GM21367 (cell line): ENCODE results near the gene RAB37.

ENCODE experiments used
- ATAC-seq: cut with Tn5 transposase; IDR thresholded peaks from one replicate; pipeline ENCODE4 v1.9.1; 2021; ENCODE audit not compliant: unreplicated experiment

The RAB37 gene

DNA sequence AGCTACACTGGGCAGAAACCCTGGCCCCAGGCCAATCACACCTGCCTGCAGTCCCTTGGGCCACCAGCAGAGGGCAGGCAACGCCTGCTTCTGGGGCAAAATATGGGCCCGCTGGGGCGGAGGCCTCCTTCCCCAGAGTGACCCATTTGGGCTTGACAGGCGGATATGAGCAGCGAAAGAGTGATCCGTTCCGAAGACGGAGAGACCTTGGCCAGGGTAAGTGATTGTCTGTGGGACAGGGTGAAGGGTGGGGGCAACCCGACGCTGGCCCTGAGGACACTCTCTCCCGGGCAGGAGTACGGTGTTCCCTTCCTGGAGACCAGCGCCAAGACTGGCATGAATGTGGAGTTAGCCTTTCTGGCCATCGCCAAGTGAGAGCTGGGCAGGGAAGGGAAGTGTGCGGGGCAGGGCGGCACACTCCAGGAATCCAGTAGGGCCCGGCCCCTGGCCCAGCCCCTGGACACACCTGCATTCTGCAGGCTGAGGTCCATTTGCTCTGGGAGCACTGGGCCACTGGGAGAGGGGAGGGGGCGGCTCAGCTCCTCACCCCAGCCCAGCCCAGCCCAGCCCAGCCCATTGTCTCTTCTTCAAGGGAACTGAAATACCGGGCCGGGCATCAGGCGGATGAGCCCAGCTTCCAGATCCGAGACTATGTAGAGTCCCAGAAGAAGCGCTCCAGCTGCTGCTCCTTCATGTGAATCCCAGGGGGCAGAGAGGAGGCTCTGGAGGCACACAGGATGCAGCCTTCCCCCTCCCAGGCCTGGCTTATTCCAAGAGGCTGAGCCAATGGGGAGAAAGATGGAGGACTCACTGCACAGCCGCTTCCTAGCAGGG lies 7.9 kb downstream of the RAB37 start:
- no peak for ATAC-seq

DNA sequence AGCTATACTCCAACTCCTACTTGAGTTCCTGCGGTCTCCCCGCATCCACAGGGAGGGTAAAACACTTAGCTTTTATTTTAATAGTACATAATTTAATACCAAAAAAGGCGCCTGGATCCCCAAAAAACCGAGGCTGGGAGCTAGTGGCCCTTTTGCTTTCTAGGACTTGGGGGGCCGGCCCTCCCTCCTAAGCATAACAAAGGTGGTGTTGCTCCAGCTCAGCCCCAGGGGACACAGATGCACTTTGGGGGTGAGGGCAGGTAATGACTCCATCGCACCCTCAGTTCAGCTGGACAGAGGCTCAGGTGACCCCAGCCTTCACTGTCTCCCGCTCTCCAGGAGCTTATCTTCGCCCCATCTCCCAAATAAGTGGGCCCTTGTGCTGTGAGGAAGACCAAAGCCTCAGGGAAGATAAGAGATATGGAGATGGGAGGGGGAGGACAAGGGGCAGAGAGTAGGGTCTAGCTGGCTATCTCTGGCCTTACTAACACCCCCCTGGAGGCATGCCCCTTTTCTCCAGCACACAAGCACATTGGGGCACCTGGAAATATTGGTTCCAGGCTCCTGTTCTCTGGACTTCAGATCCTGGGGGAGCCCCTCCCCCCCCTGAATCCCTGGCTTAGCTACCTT lies 8.6 kb downstream of the RAB37 start:
- ATAC-seq = no peak

DNA sequence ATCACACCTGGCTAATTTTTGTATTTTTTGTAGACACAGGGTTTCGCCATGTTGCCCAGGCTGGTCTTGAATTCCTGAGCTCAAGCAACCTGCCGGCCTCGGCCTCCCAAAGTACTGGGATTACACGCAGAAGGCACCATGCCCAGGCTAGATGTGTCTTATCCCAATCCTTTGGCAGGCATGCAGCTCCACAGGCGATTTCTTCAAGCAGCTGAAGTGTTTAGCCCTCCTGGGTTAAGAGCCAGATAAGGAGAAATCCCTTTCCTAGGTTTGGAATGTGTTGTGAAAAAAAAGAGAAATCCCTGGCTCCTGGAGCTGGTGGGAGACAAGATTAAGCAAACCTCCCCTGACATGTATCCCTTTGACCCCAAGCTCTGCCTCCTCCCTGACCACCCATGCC lies 9.3 kb downstream of the RAB37 start:
- ATAC-seq = no peak

DNA sequence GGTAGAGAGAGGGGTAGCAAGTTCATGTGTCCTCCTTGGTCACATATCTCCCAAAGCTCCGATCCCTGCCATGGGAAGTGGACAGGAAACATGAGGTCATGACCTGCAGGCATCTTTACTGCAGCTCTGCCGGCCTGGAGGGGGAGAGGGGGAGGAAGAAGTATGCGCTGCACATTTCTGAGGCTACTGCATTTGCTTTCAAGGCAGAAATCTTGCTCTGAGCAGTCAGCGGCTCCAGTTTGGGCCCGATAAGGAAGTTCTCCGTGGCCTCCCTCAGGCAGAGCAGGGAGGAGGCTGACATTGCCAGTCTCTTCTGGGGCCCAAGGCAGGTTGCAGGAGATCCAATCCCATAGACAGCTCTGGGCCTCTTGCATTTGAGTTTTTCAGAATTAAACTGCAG lies 9.9 kb downstream of the RAB37 start:
- no peak for ATAC-seq

DNA sequence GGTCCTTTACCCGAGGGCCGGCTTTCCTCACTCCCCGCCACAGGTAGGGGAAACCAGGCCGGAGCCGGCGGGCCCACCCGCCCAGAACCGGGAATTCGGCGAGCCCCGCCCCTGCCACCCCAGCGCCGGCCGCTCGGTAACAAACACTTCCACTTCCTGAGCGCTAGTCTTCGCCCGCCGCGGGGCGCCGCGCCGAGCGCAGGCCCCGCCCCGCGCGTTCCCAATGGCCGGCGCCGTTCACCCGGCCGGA lies 11.1 kb downstream of the RAB37 start:
- no peak for ATAC-seq

DNA sequence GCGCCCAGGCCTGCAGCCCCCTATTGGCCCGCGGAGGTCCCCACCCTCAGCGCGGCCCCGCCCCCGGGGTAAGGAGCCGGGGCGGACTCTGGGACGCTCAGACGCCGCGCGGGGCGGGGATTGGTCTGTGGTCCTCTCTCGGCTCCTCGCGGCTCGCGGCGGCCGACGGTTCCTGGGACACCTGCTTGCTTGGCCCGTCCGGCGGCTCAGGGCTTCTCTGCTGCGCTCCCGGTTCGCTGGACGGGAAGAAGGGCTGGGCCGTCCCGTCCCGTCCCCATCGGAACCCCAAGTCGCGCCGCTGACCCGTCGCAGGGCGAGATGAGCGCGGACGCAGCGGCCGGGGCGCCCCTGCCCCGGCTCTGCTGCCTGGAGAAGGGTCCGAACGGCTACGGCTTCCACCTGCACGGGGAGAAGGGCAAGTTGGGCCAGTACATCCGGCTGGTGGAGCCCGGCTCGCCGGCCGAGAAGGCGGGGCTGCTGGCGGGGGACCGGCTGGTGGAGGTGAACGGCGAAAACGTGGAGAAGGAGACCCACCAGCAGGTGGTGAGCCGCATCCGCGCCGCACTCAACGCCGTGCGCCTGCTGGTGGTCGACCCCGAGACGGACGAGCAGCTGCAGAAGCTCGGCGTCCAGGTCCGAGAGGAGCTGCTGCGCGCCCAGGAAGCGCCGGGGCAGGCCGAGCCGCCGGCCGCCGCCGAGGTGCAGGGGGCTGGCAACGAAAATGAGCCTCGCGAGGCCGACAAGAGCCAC lies 11.6 kb downstream of the RAB37 start, which contains the start of gene NHERF1:
Gene NHERF1, plus strand, starts transcription at position 100 of the 750 bp plus-strand sequence. Its CDS starts 219 bp downstream, at position 319.
- peak; percentile 81 for ATAC-seq

DNA sequence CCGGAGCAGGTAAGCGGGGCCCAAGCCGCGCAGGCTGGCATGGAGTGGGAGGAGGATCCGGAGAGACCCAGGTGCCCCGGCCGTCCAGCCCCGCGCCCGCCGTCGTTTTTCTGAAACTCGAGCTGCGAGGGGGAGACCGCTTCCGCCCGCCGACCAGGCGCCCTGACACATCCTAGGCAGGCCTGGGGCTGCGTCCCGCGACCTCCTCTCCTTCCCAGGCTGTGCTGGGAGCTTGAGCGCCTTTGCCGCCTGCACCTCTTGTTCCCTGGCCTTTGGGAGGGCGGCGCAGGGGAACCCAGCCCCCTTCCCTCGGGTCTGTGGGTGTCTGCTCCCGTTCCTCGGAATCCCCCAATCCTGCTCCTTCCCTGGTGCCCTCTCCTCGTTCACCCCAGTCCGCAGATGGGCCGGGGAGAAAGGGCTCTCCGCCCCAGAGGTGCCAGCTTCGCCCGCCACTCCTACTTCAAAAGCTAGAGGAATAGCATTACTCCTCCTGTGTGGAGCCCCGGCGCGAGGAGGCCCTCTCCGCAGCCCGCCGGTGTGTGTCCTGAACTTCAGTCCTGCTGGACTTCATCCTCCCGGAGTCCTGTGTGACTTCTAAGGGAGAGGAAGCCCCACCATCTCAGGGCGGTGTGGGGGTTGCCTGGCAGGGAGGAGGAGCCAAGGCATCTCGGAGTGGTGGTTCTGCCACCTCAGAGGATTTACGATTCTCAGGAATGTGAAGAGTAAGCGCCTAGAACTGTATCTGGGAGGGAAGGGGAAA lies 12.4 kb downstream of the RAB37 start:
- ATAC-seq = no peak

DNA sequence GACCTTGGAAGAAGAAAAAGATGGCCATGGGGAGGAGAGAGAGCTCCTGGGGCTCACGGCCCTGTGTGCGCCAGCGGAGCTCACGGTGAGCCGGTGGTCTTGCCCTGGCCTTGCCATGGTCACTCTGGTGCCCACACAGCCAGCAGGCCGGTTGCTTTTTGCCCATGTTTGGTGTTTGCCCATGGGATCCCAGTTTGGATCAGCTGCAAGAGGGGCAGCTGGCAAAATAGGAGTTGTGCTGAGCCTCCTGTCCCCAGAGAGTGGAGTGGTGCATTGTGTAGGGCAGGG lies 12.9 kb downstream of the RAB37 start:
- no peak for ATAC-seq

DNA sequence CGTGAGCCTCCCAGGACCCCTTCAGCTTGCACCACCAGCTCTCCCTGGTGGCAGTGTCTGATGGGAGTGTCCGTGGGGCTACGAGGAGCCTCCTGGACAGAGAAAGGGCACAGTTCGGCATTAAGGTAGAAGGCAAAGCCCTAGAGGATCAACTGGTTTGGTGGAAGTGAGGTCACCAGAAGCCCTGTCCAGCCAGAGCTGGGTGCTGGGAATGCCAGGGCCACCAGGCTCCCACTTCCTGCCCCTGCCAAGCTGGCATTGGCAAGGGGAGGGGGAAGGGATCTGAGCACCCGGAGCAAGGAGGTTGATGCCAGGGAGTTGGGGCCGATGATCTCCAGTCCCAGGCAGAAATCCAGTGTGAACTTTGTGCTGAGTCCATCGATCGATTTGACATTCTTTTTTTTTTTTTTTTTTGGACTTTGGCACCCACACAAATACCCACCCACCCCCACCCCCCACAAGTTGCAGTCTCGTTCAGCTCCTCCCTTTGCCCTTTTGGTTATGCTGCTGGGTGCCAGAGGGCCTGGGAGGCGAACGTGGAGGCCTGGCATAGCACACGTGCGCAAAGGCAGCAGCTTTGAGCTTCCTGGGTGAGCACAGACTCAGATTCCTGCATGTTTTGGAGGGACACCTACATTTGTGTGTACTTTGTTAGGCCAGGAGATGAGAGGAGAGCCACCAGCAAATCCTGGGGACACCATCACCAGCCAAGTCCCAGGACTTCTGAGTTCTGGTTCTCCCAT lies 13.4 kb downstream of the RAB37 start:
- ATAC-seq = no peak

DNA sequence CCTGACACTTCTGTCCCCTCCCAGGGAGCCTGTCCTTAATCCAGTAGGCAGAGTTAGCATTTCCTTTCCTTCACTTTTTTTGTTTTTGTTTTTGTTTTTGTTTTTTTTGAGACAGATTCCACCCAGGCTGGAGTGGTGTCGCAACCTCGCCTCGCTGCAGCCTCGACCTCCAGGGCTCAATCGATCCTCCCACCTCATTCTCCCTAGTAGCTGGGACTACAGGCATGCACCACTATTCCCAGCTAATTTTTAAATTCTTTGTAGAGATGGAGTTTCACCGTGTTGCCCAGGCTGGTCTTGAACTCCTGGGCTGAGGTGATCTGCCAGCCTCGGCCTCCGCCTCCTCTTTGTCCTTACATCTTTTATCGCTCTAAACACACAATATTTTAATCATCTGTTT lies 15.4 kb downstream of the RAB37 start:
- no peak for ATAC-seq

DNA sequence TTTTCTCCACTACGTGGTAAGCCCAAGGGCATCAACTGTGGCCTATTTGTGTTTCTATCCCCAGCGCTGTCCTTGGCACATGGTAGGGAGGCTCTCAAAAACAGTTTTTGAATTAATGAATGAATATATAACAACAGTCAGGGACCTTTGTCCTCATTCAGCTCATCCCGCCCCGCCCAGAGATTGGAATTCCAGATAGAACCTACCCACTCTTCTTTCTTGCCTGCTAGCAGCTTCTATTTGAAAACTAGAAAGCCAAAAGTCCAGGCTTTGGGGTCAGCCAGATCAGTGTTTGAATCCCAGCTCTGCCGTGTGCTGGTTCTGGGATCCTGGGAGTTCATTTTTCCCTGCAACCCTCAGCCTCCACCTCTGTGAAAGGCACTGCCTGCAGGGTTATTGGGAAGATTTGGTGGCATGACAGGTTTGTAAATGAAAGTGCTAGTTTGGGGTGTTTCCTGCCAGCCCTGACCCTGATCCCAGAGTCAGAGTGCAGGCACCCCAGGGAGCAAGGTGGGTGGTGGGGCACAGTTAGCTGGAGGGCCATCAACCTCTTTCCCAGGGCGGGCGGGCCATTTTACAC lies 15.9 kb downstream of the RAB37 start:
- no peak for ATAC-seq

DNA sequence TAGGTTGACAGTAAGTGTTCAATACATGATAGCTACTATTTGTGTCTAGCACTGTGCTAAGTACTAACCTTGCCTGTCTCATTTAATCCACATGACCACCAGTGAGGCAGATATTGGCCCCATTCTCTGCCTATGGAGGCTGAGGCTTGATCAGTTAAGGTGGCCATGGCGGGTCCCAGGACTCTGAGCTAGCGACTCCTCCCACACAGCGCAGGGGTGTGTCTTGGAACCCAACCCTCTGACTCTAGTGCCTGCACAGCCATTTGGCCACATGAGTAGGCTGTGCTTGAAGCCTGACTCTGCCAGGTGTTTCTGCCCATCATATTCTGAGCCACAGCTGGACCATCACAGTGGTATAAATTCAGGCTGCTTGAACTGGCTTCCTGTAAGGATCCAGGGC lies 17.8 kb downstream of the RAB37 start:
- no peak for ATAC-seq

DNA sequence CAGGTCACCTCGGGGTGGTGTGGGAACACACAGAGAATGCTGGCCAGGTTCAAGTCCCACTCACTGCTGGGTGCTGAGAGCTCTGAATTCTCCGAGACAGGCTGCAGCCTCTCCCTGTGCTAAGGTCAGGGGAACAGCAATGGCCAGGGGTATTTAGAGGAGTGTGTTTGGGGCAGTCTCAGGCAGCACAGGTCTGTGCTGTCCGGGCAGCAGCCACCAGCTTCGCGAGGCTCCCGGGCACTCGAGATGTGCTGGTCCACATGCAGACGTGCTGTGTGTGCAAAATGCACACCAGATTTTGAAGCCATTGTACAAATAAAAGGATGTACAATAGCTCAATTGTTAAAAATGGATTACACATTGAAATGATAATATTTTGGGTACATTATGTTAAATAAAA lies 18.5 kb downstream of the RAB37 start:
- no peak for ATAC-seq

DNA sequence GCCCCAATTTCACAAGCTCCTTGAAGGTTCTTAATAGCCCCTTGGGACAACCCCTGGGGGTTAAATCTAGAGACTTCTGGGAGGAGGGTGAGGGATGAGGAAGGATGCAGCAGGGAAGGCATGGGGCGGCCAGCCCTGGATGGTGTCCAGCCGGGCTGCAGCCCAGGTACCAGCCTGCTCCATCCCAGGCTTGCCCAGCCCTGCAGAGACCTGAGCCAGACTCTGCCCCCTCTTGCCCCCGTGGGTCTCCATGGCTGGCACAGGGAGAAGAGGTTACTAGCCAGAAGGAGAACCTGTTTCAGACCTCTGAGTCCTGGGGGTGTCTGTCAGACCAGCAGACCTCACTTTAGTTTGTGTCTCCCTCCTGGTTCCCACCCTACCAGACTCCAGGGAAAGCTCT lies 19.8 kb downstream of the RAB37 start:
- ATAC-seq = no peak

DNA sequence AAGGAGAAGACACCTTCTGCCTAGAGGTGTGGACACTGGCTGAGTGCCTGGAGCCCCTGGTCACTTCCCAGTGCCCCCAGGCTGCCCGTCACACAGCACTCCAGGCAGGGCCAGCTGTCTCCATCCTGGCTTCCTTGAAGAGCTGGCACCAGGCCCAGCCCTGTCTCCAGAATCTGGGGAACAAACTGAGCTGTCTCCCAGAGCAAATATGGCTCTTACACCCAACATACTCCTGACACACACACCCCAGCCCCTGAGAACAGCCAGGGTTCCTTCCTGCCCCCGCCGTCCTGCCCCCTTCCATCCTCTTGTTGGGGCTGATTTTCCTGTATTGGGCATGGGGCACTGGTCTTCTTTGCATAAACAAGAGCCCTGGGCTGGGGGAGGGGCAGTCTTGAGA lies 20.4 kb downstream of the RAB37 start:
- no peak for ATAC-seq

DNA sequence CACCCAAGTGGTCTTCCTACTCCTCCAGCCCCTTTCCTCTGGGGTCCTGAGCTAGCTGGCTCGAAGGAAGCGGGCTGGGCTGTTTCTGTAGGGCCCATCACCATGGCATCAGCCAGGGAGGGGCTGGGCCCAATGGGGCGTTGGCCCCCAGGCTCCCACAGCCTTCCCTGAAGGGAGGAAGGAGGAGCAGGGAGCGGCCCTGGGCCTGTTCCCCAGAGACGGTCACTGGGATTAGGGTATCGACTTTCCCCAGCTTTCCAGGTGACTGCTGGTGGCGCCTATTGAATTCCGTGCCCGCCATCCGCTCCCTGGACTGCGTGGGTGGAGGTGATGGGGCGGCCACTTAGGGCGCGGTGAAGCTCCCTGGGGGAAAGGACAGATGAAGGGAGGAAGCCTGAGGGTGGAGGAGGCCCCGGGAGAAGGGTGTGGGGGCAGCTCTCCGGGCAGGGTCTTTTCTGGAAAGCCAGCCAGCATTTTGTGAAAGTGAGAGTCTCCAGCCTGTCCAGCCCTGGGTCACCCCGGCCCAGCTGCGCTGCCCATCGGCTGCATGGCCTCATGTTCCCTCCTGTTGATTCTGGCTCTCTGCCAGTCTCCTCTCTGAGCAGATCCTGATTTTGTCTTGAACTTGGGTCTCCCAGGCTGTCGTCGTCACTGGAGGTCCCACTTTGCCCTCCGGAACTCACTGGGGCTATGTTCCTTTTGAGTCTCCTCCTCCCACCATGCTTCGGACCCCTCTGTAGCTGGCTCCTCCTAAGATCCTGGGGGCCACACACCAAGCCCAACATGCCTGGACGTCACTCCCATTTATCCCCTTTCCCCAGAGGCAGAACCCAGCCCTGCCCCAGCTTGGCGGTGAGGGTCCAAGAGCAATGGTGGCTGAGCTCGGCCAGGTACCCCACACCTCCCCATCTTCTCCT lies 21.1 kb downstream of the RAB37 start:
- ATAC-seq = no peak

DNA sequence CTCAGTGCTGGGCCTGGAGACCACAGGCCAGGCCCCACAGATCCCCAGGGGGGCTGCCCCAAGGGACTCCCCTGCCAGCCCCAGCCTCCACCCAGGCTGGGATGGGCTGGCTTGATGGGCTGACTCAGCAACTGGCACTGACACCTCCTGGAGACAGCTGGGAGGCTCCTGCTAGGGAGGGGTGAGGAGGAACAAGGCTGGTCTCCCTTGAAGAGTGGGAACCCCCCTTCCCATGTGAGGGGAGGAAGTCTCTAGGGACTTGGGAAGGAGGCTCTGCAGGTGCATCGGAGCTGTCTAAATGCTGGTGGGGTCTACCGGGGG lies 21.8 kb downstream of the RAB37 start:
- no peak for ATAC-seq

DNA sequence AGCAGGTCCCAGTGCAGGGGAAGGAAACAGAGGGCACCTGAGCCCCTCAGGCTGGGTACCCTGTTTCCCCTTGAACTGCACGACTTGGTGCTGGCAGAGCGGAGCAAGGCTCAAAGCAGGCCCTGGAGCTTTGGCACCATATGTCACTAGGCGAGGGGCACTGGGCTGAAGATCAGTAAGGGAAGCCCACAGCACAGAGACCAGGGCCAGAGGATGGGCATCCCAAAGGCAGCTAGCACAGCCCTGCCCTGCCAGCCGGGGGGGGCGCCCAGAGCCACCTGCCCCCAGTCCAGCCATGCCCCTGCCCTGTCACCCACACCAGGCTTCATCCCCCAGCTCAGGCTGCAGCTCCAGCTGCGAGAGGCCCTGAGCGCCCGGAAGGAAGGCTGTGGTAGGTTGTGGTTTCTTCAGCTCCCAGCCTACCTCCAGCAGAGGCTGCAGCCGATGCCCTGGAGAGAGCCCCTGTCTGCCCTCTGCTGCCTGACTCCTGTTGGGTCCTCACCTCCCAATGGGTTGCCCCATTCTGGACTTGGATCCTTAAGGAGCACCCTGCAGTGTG lies 22.3 kb downstream of the RAB37 start:
- peak; percentile 48 for ATAC-seq

DNA sequence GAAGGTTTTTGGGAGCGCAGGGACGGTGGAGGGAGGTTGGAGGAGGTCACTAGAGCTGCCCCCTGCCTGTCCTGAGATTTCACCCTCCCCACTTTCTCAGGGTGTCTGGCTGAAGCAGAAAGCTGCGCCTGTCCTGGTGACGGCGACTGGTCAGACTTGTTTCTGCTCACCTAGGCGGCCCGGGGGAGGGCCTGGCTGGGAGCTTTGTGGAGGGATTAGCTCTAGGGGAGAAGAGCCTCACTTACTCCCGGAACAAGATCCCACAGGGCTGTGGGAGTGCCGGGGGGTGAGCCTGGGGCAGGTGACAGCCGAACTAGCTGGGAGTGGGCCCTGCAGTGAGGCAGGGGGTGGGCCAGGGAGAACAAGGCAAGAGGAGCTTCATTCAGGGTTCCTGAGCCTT lies 22.9 kb downstream of the RAB37 start:
- ATAC-seq = no peak
